GM21619 (cell line): ENCODE measurements around the gene GTF2F2.

Experiments used
- ATAC-seq: cut with Tn5 transposase; IDR thresholded peaks from one replicate; pipeline ENCODE4 v1.9.1; 2021; ENCODE audit not compliant: unreplicated experiment

Gene GTF2F2

GRCh38 chr13:45120967-45121831, 889 bp downstream of the GTF2F2 start:
- ATAC-seq = no peak

GRCh38 chr13:45122941-45123340, 2.6 kb downstream of the GTF2F2 start:
- ATAC-seq = no peak

GRCh38 chr13:45132369-45133064, 12.2 kb downstream of the GTF2F2 start:
- ATAC-seq = peak; percentile 87

GRCh38 chr13:45133396-45134118, 13.2 kb downstream of the GTF2F2 start:
- no peak for ATAC-seq

- ATAC-seq = no peak
Observed at GRCh38 chr13:45136741-45137504, 16.6 kb downstream of the GTF2F2 start.

- no peak for ATAC-seq
Observed at GRCh38 chr13:45137526-45137925, 17.2 kb downstream of the GTF2F2 start.

GRCh38 chr13:45138282-45138681, 18.0 kb downstream of the GTF2F2 start:
- ATAC-seq = no peak

- ATAC-seq = no peak
Observed at GRCh38 chr13:45141369-45141768, 21.1 kb downstream of the GTF2F2 start.

GRCh38 chr13:45142440-45143345, 22.4 kb downstream of the GTF2F2 start:
- no peak for ATAC-seq

GRCh38 chr13:45143346-45143751, 23.0 kb downstream of the GTF2F2 start:
- ATAC-seq = no peak

GRCh38 chr13:45149964-45150363, 29.7 kb downstream of the GTF2F2 start:
- ATAC-seq = no peak

- no peak for ATAC-seq
Observed at GRCh38 chr13:45156565-45157361, 36.5 kb downstream of the GTF2F2 start.

- no peak for ATAC-seq
Observed at GRCh38 chr13:45162194-45162593, 41.9 kb downstream of the GTF2F2 start.

GRCh38 chr13:45162821-45163220, 42.5 kb downstream of the GTF2F2 start:
- ATAC-seq = no peak

GRCh38 chr13:45166858-45167257, 46.5 kb downstream of the GTF2F2 start:
- ATAC-seq = no peak

GRCh38 chr13:45167611-45168554, 47.6 kb downstream of the GTF2F2 start:
- ATAC-seq = no peak

GRCh38 chr13:45168555-45168930, 48.2 kb downstream of the GTF2F2 start:
- no peak for ATAC-seq

GRCh38 chr13:45174478-45174877, 54.2 kb downstream of the GTF2F2 start:
- no peak for ATAC-seq
